Mesenchymal stem cell (in vitro differentiated cells and primary cell): Measurements from ENCODE around the gene SFTPA2. TPM values are rescaled to one million over a fixed set of nuclear protein-coding genes. Genes with fewer than 3 reads are reported as not detected.
"Not testable (repeated sequence)": the region's sequence is repeated elsewhere in the genome, so short reads cannot be mapped to it uniquely, and the experiment has no call there.

ENCODE experiments used
- DNase-seq: peaks from one replicate; pipeline ENCODE4 v3.0.0-alpha.2; 2013
- H2AFZ ChIP-seq: one replicate; pipeline ENCODE4 v1.6.1; 2013; ENCODE audit warnings: low read depth, mild to moderate bottlenecking, control low read depth, inconsistent platforms, low read length, moderate library complexity
- H2AK5ac ChIP-seq: 2 replicates; pipeline ENCODE4 v1.6.1; 2013; ENCODE audit warnings: low read length, moderate library complexity, mild to moderate bottlenecking, inconsistent platforms; ENCODE audit not compliant: severe bottlenecking
- H2BK120ac ChIP-seq: one replicate; pipeline ENCODE4 v1.6.1; 2013; ENCODE audit warnings: low read depth, mild to moderate bottlenecking, inconsistent platforms, low read length, moderate library complexity
- H2BK12ac ChIP-seq, 2 experiments: one replicate each; pipeline ENCODE4 v1.6.1; 2013; ENCODE audit warnings: inconsistent platforms in 2 of 2, low read length in 2 of 2, mild to moderate bottlenecking in 2 of 2, moderate library complexity in 2 of 2, control low read depth in 1 of 2
- H2BK15ac ChIP-seq: one replicate; pipeline ENCODE4 v1.6.1; 2013; ENCODE audit warnings: mild to moderate bottlenecking, low read depth, inconsistent platforms; ENCODE audit not compliant: poor library complexity, severe bottlenecking
- H2BK5ac ChIP-seq: 2 replicates; pipeline ENCODE4 v1.6.1; 2013; ENCODE audit warnings: low read depth, mild to moderate bottlenecking, low read length, control low read depth, inconsistent platforms; ENCODE audit not compliant: poor library complexity, severe bottlenecking
- H3K14ac ChIP-seq, 2 experiments: one replicate each; pipeline ENCODE4 v1.6.1; 2013; ENCODE audit warnings: inconsistent platforms in 2 of 2, low read length in 2 of 2, control low read depth in 1 of 2, mild to moderate bottlenecking in 1 of 2, moderate library complexity in 1 of 2
- H3K18ac ChIP-seq, 2 experiments: one replicate each; pipeline ENCODE4 v1.6.1; 2013; ENCODE audit warnings: inconsistent platforms in 2 of 2, low read length in 2 of 2, control low read depth in 1 of 2, low read depth in 1 of 2, mild to moderate bottlenecking in 1 of 2
- H3K23ac ChIP-seq, 2 experiments: one replicate each; pipeline ENCODE4 v1.6.1; 2013; ENCODE audit warnings: inconsistent platforms in 2 of 2, low read length in 2 of 2, mild to moderate bottlenecking in 2 of 2, moderate library complexity in 2 of 2, control low read depth in 1 of 2
- H3K27ac ChIP-seq: 2 replicates; pipeline ENCODE4 v1.5.1; 2013; ENCODE audit warnings: mild to moderate bottlenecking, moderate library complexity, low read length, control low read depth, inconsistent platforms; ENCODE audit not compliant: poor library complexity, severe bottlenecking
- H3K27me3 ChIP-seq, 2 experiments: 2 replicates each; pipeline versions ENCODE4 v1.6.1 to v1.7.0; 2013; ENCODE audit warnings: low read length in 2 of 2, mild to moderate bottlenecking in 2 of 2, moderate library complexity in 2 of 2, control low read depth in 1 of 2, inconsistent platforms in 1 of 2; ENCODE audit not compliant: control insufficient read depth in 1 of 2, insufficient read depth in 1 of 2
- H3K36me3 ChIP-seq, 2 experiments: 2 replicates each; pipeline versions ENCODE4 v1.6.1 to v1.7.0; 2013; ENCODE audit warnings: low read length in 2 of 2, control low read depth in 1 of 2, inconsistent platforms in 1 of 2, low read depth in 1 of 2, mild to moderate bottlenecking in 1 of 2; ENCODE audit not compliant: insufficient read depth in 2 of 2, control insufficient read depth in 1 of 2
- H3K4ac ChIP-seq, 2 experiments: one replicate each; pipeline ENCODE4 v1.6.1; 2013; ENCODE audit warnings: inconsistent platforms in 2 of 2, low read length in 2 of 2, mild to moderate bottlenecking in 2 of 2, moderate library complexity in 2 of 2, control low read depth in 1 of 2, low read depth in 1 of 2
- H3K4me1 ChIP-seq: 2 replicates; pipeline ENCODE4 v1.6.1; 2013; ENCODE audit warnings: low read depth, low read length, control low read depth; ENCODE audit not compliant: control insufficient read depth, insufficient read depth
- H3K4me2 ChIP-seq: 2 replicates; pipeline ENCODE4 v1.6.1; 2013; ENCODE audit warnings: low read length, mild to moderate bottlenecking, inconsistent platforms; ENCODE audit not compliant: poor library complexity, severe bottlenecking
- H3K4me3 ChIP-seq, 2 experiments: 2 replicates each; pipeline versions ENCODE4 v1.5.1 to v1.7.0; 2013; ENCODE audit warnings: low read length in 2 of 2, mild to moderate bottlenecking in 2 of 2, control low read depth in 1 of 2, low read depth in 1 of 2; ENCODE audit not compliant: insufficient read depth in 1 of 2
- H3K79me1 ChIP-seq: replicated peaks from 2 replicates; pipeline ENCODE4 v1.6.1; 2013; ENCODE audit warnings: mild to moderate bottlenecking, control low read depth, low read length, inconsistent platforms; ENCODE audit not compliant: poor library complexity, severe bottlenecking
- H3K9ac ChIP-seq: 2 replicates; pipeline ENCODE4 v1.7.0; 2013; ENCODE audit warnings: mild to moderate bottlenecking, low read length, moderate library complexity
- H3K9me3 ChIP-seq: 2 replicates; pipeline ENCODE4 v1.7.0; 2013; ENCODE audit warnings: mild to moderate bottlenecking, low read length; ENCODE audit not compliant: control insufficient read depth
- H4K8ac ChIP-seq: one replicate; pipeline ENCODE4 v1.6.1; 2013; ENCODE audit warnings: inconsistent platforms, mild to moderate bottlenecking, low read length, moderate library complexity
- H4K91ac ChIP-seq: one replicate; pipeline ENCODE4 v1.6.1; 2013; ENCODE audit warnings: mild to moderate bottlenecking, low read length, inconsistent platforms
- WGBS: methylation state at CpG from one replicate; pipeline ENCODE4 v1.1.7; 2013; ENCODE audit warnings: mixed read lengths; 5-methylcytosine and 5-hydroxymethylcytosine counted together
- small RNA-seq: library from polyadenylated mRNA; stranded (forward); fragments of <200 nt; extraction: miRNeasy Mini kit (QIAGEN cat#:217004); gene quantifications from one replicate; pipeline ENCODE3, GENCODE V24; 2013; ENCODE audit warnings: low read depth

Gene SFTPA2

GRCh38 chr10:79509306-79509933 lies 50.8 kb downstream of the SFTPA2 start:
- H2AK5ac ChIP-seq, H2BK15ac ChIP-seq, H2BK5ac ChIP-seq, H3K4me1 ChIP-seq, H3K36me3 ChIP-seq, H2BK120ac ChIP-seq, H3K4ac ChIP-seq, H4K8ac ChIP-seq, H3K79me1 ChIP-seq, H3K23ac ChIP-seq, H2BK12ac ChIP-seq, DNase-seq, H3K14ac ChIP-seq, H2AFZ ChIP-seq, H3K18ac ChIP-seq, H3K9me3 ChIP-seq, H3K4me2 ChIP-seq, H3K4me3 ChIP-seq, H4K91ac ChIP-seq, H3K27ac ChIP-seq, H3K9ac ChIP-seq: not testable (repeated sequence)
- peaks cover 14 to 19% of the 10 kb centered on the region in 2 experiments for H3K27me3 ChIP-seq
- no CpG with 5 or more reads among the region's 3 CpGs for WGBS

DNA sequence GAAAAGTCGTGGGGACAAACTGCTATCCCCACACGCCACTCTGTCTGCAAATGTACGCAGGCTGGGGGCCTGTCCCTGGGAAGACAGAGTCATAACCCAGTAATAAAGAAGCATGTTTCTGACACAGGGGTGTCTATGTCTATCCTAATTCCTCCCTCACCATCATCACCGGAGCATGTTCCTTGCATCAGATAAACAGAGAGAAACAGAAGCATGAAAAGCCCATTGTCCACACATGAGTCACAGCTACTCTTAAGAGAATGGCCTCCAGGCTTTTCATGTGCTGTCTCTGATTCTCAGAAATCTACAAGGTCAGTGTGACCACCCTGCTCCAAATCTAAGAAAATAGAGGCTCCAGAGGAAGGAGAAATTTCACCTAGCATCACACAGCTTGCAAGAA lies 52.0 kb downstream of the SFTPA2 start:
- not testable (repeated sequence) for H2AFZ ChIP-seq, H3K14ac ChIP-seq, H2BK120ac ChIP-seq, H2BK5ac ChIP-seq, H3K4ac ChIP-seq, DNase-seq, H3K23ac ChIP-seq, H2BK12ac ChIP-seq, H4K8ac ChIP-seq, H2AK5ac ChIP-seq, H3K36me3 ChIP-seq, H3K4me3 ChIP-seq, H3K4me2 ChIP-seq, H4K91ac ChIP-seq, H3K4me1 ChIP-seq, H3K79me1 ChIP-seq, H3K9ac ChIP-seq, H2BK15ac ChIP-seq, H3K9me3 ChIP-seq, H3K27ac ChIP-seq
- peak overlapping the region in 1 of 2 experiments; percentile 34 for H3K18ac ChIP-seq
- H3K27me3 ChIP-seq: peaks cover 14 to 25% of the 10 kb centered on the region in 2 experiments
- WGBS: 66% methylated on average over 3 of the region's 4 CpGs

- H3K18ac ChIP-seq: peak overlapping the region in 1 of 2 experiments; percentile 34
- no peak overlapping the region for H3K27ac ChIP-seq
- no peak overlapping the region for H3K4me2 ChIP-seq
- H3K23ac ChIP-seq: no peak overlapping the region
- H2BK120ac ChIP-seq: no peak overlapping the region
- H4K8ac ChIP-seq: no peak overlapping the region
- H3K9me3 ChIP-seq: no peaks in the 10 kb centered on the region
- H2BK12ac ChIP-seq: no peak overlapping the region
- H4K91ac ChIP-seq: no peak overlapping the region
- no peak overlapping the region for H3K9ac ChIP-seq
- H3K36me3 ChIP-seq: no peaks in the 10 kb centered on the region
- no peak overlapping the region for H2AFZ ChIP-seq
- H3K4me1 ChIP-seq: no peaks in the 10 kb centered on the region
- no peak overlapping the region for H2AK5ac ChIP-seq
- no peaks in the 10 kb centered on the region for H3K79me1 ChIP-seq
- no peak overlapping the region for H3K4ac ChIP-seq
- H2BK5ac ChIP-seq: no peak overlapping the region
- DNase-seq: no peak
- no peak overlapping the region for H2BK15ac ChIP-seq
- no peak overlapping the region for H3K14ac ChIP-seq
- H3K27me3 ChIP-seq: peaks cover 17 to 26% of the 10 kb centered on the region in 2 experiments
- WGBS: 89% methylated on average over 8 of the region's 9 CpGs
- H3K4me3 ChIP-seq: no peak overlapping the region
Measured at GRCh38 chr10:79507440-79508167, 52.6 kb downstream of the SFTPA2 start.

Small RNA genes lying within 50 kb of the gene (small RNA-seq; reads per million reads assigned to genes)
- not detected for gene BX248123.2
- gene RPS12P18: not detected
